ENCODE results near the gene JADE1.

The JADE1 gene

GRCh38 chr4:128847082-128847724 is 37.7 kb downstream of the JADE1 start:
- TF ChIP-seq, protein P1, sequence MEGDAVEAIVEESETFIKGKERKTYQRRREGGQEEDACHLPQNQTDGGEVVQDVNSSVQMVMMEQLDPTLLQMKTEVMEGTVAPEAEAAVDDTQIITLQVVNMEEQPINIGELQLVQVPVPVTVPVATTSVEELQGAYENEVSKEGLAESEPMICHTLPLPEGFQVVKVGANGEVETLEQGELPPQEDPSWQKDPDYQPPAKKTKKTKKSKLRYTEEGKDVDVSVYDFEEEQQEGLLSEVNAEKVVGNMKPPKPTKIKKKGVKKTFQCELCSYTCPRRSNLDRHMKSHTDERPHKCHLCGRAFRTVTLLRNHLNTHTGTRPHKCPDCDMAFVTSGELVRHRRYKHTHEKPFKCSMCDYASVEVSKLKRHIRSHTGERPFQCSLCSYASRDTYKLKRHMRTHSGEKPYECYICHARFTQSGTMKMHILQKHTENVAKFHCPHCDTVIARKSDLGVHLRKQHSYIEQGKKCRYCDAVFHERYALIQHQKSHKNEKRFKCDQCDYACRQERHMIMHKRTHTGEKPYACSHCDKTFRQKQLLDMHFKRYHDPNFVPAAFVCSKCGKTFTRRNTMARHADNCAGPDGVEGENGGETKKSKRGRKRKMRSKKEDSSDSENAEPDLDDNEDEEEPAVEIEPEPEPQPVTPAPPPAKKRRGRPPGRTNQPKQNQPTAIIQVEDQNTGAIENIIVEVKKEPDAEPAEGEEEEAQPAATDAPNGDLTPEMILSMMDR (conservative IDR thresholded peaks at IDR 0.05; ENCODE audit: low read depth, low read length), result no peak
- no peaks in the 10 kb centered on the region for H3K4me1 ChIP-seq (ENCODE audit: low read depth, poor library complexity, severe bottlenecking)

GRCh38 chr4:128848461-128848860 is 39.0 kb downstream of the JADE1 start:
- H3K36me3 ChIP-seq (ENCODE audit: insufficient read depth), result peaks cover 37% of the 10 kb centered on the region; the same call in 1 of the 2 replicates
- TF ChIP-seq, protein P1 (conservative IDR thresholded peaks at IDR 0.05; ENCODE audit: low read depth, low read length), result no peak
- no peak overlapping the region for H3K9ac ChIP-seq
- no peaks in the 10 kb centered on the region; the same call in 1 of the 2 replicates for H4K20me1 ChIP-seq (ENCODE audit: insufficient read depth)
- H3K4me3 ChIP-seq (IDR thresholded peaks at IDR 0.05; ENCODE audit: insufficient read depth, low read depth, low read length), result no peak overlapping the region
- peaks cover 4% of the 10 kb centered on the region for H3K4me1 ChIP-seq (ENCODE audit: low read depth, poor library complexity, severe bottlenecking)
- no peak overlapping the region for H3K4me2 ChIP-seq
- no peak overlapping the region for H2AFZ ChIP-seq (ENCODE audit: low read depth)
- H3K27me3 ChIP-seq (ENCODE audit: insufficient read depth, low read depth), result no peaks in the 10 kb centered on the region
- H3K27ac ChIP-seq, result no peak overlapping the region
- peaks cover 61% of the 10 kb centered on the region for H3K79me2 ChIP-seq (ENCODE audit: insufficient read depth, low read depth)

More at GRCh38 chr4:128847082-128847724, 37.7 kb downstream of the JADE1 start:
- Histone ChIP-seq H2AFZ (ENCODE audit: low read depth) (no peak overlapping the region), H3K9ac (no peak overlapping the region), H3K27ac (peak overlapping the region; percentile 7; the same call in 1 of the 2 replicates), H3K4me3 (IDR thresholded peaks at IDR 0.05; ENCODE audit: insufficient read depth, low read depth, low read length) (no peak overlapping the region), H4K20me1 (ENCODE audit: insufficient read depth) (no peaks in the 10 kb centered on the region; the same call in 1 of the 2 replicates), H3K79me2 (ENCODE audit: insufficient read depth, low read depth) (peaks cover 67% of the 10 kb centered on the region), H3K4me2 (no peak overlapping the region), H3K27me3 (ENCODE audit: insufficient read depth, low read depth) (no peaks in the 10 kb centered on the region), H3K36me3 (ENCODE audit: insufficient read depth) (peaks cover 41% of the 10 kb centered on the region; the same call in 1 of the 2 replicates)

DNA sequence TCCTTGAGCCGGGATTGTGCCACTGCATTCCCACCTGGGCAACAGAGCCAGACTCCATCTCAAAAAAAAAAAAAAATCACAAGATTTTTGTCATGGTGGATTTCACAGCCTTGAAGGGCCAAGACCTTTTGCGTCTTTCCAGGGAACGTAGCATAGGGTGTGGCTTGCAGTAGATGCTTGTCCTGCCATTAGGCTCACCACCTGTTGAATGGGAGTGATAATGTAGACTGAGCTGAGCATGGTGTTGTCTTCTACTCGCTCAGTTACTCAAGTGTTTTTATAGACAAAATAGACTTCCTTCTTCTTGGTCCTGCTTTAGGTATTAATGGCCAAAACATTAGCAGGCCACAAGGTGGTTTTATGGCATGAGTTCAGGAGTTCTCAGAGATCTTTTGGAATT is 40.8 kb downstream of the JADE1 start:
- Histone ChIP-seq H3K9ac (no peak overlapping the region), H3K4me2 (no peak overlapping the region), H3K79me2 (ENCODE audit: insufficient read depth, low read depth) (peaks cover 49% of the 10 kb centered on the region; the same call in 1 of the 2 replicates), H3K27ac (no peak overlapping the region), H3K4me3 (IDR thresholded peaks at IDR 0.05; ENCODE audit: insufficient read depth, low read depth, low read length) (no peak overlapping the region), H4K20me1 (ENCODE audit: insufficient read depth) (no peaks in the 10 kb centered on the region; the same call in none of the 2 replicates), H3K27me3 (ENCODE audit: insufficient read depth, low read depth) (no peaks in the 10 kb centered on the region), H2AFZ (ENCODE audit: low read depth) (no peak overlapping the region), H3K36me3 (ENCODE audit: insufficient read depth) (peaks cover 36% of the 10 kb centered on the region; the same call in 1 of the 2 replicates), H3K4me1 (ENCODE audit: low read depth, poor library complexity, severe bottlenecking) (peaks cover 17% of the 10 kb centered on the region)
- TF ChIP-seq, protein P1 (conservative IDR thresholded peaks at IDR 0.05; ENCODE audit: low read depth, low read length), result no peak

DNA sequence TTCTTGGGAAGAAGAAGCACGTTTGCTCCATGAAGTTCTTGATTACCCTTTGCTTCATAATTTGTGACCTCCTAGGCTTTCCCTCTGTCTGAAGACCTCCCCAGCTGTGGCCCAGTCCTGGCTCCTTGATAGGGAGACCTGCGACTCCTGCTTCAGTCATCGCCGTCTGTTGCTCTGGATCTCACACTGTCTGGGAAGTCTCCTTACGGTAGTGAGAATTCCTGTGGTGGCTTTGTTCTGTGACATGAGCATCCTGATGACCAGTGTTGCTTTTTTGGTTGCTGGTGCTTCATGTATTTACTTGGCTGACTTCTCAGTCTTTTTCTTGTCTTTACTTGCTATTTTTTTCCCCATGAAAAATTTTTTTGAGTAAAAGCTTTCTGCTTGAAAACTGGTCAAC is 44.2 kb downstream of the JADE1 start:
- H3K27me3 ChIP-seq (ENCODE audit: insufficient read depth, low read depth), result no peaks in the 10 kb centered on the region
- no peaks in the 10 kb centered on the region; the same call in 1 of the 2 replicates for H4K20me1 ChIP-seq (ENCODE audit: insufficient read depth)
- H3K79me2 ChIP-seq (ENCODE audit: insufficient read depth, low read depth), result peaks cover 24% of the 10 kb centered on the region; the same call in 1 of the 2 replicates
- H2AFZ ChIP-seq (ENCODE audit: low read depth), result no peak overlapping the region
- H3K36me3 ChIP-seq (ENCODE audit: insufficient read depth), result peaks cover 64% of the 10 kb centered on the region; the same call in 1 of the 2 replicates
- peaks cover 17% of the 10 kb centered on the region for H3K4me1 ChIP-seq (ENCODE audit: low read depth, poor library complexity, severe bottlenecking)
- H3K4me2 ChIP-seq, result no peak overlapping the region
- H3K9ac ChIP-seq, result no peak overlapping the region
- no peak overlapping the region for H3K27ac ChIP-seq
- TF ChIP-seq, protein P1 (conservative IDR thresholded peaks at IDR 0.05; ENCODE audit: low read depth, low read length), result no peak
- no peak overlapping the region for H3K4me3 ChIP-seq (IDR thresholded peaks at IDR 0.05; ENCODE audit: insufficient read depth, low read depth, low read length)
